ENCODE results near the gene MT2A.

DNA sequence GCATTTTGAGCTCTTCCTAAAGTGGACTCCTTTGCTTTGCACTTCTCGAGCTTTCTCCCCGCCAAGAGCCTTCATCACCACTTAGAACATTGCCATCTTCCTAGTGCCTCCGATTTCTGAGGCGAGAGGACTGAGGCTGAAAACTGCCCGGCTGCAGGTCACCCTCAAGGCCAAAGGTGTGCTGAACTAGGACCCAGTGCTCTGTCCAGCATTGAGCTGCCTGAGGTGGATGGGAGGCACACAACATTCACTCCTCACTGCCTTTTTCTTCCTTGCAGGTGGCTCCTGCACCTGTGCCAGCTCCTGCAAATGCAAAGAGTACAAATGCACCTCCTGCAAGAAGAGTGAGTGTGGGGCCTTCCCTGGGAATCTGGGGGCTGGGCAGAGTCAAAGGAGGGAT is 35.4 kb downstream of the MT2A start:
- TF ChIP-seq, protein P1, sequence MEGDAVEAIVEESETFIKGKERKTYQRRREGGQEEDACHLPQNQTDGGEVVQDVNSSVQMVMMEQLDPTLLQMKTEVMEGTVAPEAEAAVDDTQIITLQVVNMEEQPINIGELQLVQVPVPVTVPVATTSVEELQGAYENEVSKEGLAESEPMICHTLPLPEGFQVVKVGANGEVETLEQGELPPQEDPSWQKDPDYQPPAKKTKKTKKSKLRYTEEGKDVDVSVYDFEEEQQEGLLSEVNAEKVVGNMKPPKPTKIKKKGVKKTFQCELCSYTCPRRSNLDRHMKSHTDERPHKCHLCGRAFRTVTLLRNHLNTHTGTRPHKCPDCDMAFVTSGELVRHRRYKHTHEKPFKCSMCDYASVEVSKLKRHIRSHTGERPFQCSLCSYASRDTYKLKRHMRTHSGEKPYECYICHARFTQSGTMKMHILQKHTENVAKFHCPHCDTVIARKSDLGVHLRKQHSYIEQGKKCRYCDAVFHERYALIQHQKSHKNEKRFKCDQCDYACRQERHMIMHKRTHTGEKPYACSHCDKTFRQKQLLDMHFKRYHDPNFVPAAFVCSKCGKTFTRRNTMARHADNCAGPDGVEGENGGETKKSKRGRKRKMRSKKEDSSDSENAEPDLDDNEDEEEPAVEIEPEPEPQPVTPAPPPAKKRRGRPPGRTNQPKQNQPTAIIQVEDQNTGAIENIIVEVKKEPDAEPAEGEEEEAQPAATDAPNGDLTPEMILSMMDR (IDR thresholded peaks at IDR 0.05): no peak
- no peak for TF ChIP-seq POLR2A (IDR thresholded peaks at IDR 0.05)
